HEK293 (cell line): ENCODE data around the gene EPOP.
"Not testable (repeated sequence)": the region's sequence is repeated elsewhere in the genome, so short reads cannot be mapped to it uniquely, and the experiment has no call there.

ENCODE experiments used
- GLIS2 ChIP-seq: fragments of 450-650 bp; formaldehyde crosslinking; IDR thresholded peaks from 2 replicates; pipeline ENCODE4 v1.5.1; 2016; ENCODE audit warnings: missing biosample characterization, missing genetic modification characterization
- ZNF114 ChIP-seq: fragments of 450-650 bp; formaldehyde crosslinking; IDR thresholded peaks from 2 replicates; pipeline ENCODE4 v1.5.0; 2017; ENCODE audit warnings: missing biosample characterization, missing genetic modification characterization
- ZNF292 ChIP-seq: fragments of 450-650 bp; formaldehyde crosslinking; IDR thresholded peaks from 2 replicates; pipeline ENCODE4 v1.5.1; 2016; ENCODE audit warnings: low read depth, missing biosample characterization, missing genetic modification characterization, borderline replicate concordance
- ZNF585B ChIP-seq: fragments of 450-650 bp; formaldehyde crosslinking; IDR thresholded peaks from 2 replicates; pipeline ENCODE4 v1.5.1; 2016; ENCODE audit warnings: missing biosample characterization, missing genetic modification characterization
- TF ChIP-seq, protein P1 (sequence below): fragments of 450-650 bp; formaldehyde crosslinking; IDR thresholded peaks from 2 replicates; pipeline ENCODE4 v1.5.1; 2016; ENCODE audit warnings: missing biosample characterization, missing genetic modification characterization
- TF ChIP-seq, protein P2 (sequence below): fragments of 450-650 bp; formaldehyde crosslinking; IDR thresholded peaks from 2 replicates; pipeline ENCODE4 v1.5.1; 2016; ENCODE audit warnings: missing biosample characterization, missing genetic modification characterization
- TF ChIP-seq, protein P3 (sequence below): fragments of 450-650 bp; formaldehyde crosslinking; IDR thresholded peaks from 2 replicates; pipeline ENCODE4 v1.5.1; 2016; ENCODE audit warnings: missing biosample characterization, missing genetic modification characterization, borderline replicate concordance
- TF ChIP-seq, protein P4 (sequence below): fragments of 450-650 bp; formaldehyde crosslinking; IDR thresholded peaks from 2 replicates; pipeline ENCODE4 v1.5.1; 2016; ENCODE audit warnings: missing biosample characterization, missing genetic modification characterization
- TF ChIP-seq, protein P5 (sequence below): sonication (generic); formaldehyde crosslinking; IDR thresholded peaks from 2 replicates; pipeline ENCODE4 v1.8.1; 2022; ENCODE audit warnings: mild to moderate bottlenecking, moderate library complexity, missing genetic modification reagents
- TF ChIP-seq, protein P6 (sequence below): fragments of 450-650 bp; formaldehyde crosslinking; IDR thresholded peaks from 2 replicates; pipeline ENCODE4 v1.5.1; 2016; ENCODE audit warnings: missing biosample characterization, missing genetic modification characterization, low read depth
- TF ChIP-seq, protein P7 (sequence below): fragments of 450-650 bp; IDR thresholded peaks from 2 replicates; pipeline ENCODE4 v1.5.1; 2018; ENCODE audit warnings: missing biosample characterization, missing genetic modification characterization

DNA sequence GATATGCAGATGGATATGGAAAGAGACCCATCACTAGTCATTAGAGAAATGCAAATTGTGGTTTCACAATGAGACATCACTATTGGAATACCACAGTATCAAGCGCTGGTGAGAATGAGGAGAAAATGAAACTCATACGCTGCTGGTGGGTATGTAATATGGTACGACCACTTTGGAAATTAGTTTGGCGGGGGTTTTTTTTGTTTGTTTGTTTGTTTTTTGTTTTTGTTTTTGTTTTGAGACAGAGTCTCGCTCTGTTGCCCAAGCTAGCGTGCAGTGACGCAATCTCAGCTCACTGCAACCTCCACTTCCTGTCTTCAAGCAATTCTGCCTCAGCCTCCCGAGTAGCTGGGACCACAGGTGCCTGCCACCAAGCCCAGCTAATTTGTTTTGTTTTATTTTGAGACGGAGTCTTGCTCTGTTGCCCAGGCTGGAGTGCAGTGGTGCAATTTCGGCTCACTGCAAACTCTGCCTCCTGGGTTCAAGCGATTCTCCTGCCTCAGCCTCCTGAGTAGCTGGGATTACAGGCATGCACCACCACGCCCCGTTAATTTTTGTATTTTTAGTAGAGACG, 49.9 kb downstream of the EPOP start:
- TF ChIP-seq, protein P1, sequence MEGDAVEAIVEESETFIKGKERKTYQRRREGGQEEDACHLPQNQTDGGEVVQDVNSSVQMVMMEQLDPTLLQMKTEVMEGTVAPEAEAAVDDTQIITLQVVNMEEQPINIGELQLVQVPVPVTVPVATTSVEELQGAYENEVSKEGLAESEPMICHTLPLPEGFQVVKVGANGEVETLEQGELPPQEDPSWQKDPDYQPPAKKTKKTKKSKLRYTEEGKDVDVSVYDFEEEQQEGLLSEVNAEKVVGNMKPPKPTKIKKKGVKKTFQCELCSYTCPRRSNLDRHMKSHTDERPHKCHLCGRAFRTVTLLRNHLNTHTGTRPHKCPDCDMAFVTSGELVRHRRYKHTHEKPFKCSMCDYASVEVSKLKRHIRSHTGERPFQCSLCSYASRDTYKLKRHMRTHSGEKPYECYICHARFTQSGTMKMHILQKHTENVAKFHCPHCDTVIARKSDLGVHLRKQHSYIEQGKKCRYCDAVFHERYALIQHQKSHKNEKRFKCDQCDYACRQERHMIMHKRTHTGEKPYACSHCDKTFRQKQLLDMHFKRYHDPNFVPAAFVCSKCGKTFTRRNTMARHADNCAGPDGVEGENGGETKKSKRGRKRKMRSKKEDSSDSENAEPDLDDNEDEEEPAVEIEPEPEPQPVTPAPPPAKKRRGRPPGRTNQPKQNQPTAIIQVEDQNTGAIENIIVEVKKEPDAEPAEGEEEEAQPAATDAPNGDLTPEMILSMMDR (tag by site-specific recombination) = not testable (repeated sequence)
- TF ChIP-seq ZNF292, GLIS2, ZNF114, ZNF585B (tag by site-specific recombination): not testable (repeated sequence)
- TF ChIP-seq, protein P2, sequence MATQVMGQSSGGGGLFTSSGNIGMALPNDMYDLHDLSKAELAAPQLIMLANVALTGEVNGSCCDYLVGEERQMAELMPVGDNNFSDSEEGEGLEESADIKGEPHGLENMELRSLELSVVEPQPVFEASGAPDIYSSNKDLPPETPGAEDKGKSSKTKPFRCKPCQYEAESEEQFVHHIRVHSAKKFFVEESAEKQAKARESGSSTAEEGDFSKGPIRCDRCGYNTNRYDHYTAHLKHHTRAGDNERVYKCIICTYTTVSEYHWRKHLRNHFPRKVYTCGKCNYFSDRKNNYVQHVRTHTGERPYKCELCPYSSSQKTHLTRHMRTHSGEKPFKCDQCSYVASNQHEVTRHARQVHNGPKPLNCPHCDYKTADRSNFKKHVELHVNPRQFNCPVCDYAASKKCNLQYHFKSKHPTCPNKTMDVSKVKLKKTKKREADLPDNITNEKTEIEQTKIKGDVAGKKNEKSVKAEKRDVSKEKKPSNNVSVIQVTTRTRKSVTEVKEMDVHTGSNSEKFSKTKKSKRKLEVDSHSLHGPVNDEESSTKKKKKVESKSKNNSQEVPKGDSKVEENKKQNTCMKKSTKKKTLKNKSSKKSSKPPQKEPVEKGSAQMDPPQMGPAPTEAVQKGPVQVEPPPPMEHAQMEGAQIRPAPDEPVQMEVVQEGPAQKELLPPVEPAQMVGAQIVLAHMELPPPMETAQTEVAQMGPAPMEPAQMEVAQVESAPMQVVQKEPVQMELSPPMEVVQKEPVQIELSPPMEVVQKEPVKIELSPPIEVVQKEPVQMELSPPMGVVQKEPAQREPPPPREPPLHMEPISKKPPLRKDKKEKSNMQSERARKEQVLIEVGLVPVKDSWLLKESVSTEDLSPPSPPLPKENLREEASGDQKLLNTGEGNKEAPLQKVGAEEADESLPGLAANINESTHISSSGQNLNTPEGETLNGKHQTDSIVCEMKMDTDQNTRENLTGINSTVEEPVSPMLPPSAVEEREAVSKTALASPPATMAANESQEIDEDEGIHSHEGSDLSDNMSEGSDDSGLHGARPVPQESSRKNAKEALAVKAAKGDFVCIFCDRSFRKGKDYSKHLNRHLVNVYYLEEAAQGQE = not testable (repeated sequence)
- TF ChIP-seq, protein P3, sequence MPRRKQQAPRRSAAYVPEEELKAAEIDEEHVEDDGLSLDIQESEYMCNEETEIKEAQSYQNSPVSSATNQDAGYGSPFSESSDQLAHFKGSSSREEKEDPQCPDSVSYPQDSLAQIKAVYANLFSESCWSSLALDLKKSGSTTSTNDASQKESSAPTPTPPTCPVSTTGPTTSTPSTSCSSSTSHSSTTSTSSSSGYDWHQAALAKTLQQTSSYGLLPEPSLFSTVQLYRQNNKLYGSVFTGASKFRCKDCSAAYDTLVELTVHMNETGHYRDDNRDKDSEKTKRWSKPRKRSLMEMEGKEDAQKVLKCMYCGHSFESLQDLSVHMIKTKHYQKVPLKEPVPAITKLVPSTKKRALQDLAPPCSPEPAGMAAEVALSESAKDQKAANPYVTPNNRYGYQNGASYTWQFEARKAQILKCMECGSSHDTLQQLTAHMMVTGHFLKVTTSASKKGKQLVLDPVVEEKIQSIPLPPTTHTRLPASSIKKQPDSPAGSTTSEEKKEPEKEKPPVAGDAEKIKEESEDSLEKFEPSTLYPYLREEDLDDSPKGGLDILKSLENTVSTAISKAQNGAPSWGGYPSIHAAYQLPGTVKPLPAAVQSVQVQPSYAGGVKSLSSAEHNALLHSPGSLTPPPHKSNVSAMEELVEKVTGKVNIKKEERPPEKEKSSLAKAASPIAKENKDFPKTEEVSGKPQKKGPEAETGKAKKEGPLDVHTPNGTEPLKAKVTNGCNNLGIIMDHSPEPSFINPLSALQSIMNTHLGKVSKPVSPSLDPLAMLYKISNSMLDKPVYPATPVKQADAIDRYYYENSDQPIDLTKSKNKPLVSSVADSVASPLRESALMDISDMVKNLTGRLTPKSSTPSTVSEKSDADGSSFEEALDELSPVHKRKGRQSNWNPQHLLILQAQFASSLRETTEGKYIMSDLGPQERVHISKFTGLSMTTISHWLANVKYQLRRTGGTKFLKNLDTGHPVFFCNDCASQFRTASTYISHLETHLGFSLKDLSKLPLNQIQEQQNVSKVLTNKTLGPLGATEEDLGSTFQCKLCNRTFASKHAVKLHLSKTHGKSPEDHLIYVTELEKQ = not testable (repeated sequence)
- TF ChIP-seq, protein P4, sequence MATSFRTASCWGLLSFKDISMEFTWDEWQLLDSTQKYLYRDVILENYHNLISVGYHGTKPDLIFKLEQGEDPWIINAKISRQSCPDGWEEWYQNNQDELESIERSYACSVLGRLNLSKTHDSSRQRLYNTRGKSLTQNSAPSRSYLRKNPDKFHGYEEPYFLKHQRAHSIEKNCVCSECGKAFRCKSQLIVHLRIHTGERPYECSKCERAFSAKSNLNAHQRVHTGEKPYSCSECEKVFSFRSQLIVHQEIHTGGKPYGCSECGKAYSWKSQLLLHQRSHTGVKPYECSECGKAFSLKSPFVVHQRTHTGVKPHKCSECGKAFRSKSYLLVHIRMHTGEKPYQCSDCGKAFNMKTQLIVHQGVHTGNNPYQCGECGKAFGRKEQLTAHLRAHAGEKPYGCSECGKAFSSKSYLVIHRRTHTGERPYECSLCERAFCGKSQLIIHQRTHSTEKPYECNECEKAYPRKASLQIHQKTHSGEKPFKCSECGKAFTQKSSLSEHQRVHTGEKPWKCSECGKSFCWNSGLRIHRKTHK = not testable (repeated sequence)
- TF ChIP-seq, protein P5, sequence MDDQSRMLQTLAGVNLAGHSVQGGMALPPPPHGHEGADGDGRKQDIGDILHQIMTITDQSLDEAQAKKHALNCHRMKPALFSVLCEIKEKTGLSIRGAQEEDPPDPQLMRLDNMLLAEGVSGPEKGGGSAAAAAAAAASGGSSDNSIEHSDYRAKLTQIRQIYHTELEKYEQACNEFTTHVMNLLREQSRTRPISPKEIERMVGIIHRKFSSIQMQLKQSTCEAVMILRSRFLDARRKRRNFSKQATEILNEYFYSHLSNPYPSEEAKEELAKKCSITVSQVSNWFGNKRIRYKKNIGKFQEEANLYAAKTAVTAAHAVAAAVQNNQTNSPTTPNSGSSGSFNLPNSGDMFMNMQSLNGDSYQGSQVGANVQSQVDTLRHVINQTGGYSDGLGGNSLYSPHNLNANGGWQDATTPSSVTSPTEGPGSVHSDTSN (CRISPR knock-in tag) = not testable (repeated sequence)
- TF ChIP-seq, protein P6, sequence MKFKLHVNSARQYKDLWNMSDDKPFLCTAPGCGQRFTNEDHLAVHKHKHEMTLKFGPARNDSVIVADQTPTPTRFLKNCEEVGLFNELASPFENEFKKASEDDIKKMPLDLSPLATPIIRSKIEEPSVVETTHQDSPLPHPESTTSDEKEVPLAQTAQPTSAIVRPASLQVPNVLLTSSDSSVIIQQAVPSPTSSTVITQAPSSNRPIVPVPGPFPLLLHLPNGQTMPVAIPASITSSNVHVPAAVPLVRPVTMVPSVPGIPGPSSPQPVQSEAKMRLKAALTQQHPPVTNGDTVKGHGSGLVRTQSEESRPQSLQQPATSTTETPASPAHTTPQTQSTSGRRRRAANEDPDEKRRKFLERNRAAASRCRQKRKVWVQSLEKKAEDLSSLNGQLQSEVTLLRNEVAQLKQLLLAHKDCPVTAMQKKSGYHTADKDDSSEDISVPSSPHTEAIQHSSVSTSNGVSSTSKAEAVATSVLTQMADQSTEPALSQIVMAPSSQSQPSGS (tag by site-specific recombination) = not testable (repeated sequence)
- TF ChIP-seq, protein P7, sequence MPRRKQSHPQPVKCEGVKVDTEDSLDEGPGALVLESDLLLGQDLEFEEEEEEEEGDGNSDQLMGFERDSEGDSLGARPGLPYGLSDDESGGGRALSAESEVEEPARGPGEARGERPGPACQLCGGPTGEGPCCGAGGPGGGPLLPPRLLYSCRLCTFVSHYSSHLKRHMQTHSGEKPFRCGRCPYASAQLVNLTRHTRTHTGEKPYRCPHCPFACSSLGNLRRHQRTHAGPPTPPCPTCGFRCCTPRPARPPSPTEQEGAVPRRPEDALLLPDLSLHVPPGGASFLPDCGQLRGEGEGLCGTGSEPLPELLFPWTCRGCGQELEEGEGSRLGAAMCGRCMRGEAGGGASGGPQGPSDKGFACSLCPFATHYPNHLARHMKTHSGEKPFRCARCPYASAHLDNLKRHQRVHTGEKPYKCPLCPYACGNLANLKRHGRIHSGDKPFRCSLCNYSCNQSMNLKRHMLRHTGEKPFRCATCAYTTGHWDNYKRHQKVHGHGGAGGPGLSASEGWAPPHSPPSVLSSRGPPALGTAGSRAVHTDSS (tag by site-specific recombination) = not testable (repeated sequence)
